ENCODE data around the gene ALMS1.
"Not testable (repeated sequence)": the region's sequence is repeated elsewhere in the genome, so short reads cannot be mapped to it uniquely, and the experiment has no call there.

Gene ALMS1

DNA sequence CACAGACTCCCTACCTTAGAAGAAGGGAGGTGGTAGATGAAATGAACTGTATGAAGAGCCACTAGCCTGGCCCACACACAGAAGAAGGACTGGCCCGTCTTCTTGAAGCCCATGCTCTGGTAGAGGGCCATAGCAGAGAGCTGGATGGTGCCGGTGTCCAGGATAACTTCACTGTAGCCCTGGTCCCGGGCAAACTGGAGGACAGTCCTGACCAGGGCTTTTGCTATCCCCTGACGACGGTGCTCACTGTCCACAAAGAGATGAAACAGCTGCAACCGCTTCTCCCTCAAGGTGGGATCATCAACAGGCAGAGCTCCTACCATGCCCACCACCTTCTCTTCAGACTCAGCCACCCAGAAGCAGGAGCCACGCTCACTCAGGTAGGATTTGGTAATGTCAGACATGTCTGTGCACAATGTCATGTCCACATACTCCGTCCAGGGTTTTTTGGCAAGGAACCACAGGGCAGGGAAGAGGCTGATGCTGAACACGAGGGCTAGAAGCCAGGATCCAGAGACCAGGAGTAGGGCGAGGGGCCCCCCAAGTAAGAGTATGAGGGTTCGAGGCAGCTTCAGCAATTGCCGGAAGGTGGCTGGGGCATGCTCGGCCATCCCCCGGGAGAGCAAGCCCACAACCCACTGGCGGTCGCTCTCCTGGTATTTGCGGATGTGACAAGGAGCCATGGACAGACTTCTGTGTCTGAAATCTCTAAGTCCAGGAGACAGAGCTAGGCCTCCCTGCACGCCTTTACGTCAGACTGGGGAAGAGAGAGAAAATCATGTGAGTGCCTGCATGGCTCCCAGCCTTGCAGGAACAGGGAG is 255.5 kb downstream of the ALMS1 start:
- in situ Hi-C loops (cut with HindIII; ENCODE audit: low pct_ligation_motif_present, low pct_unique_long_range_greater_than_20kb, low sequenced_read_pairs), result no loop called here
- no peak for DNase-seq

DNA sequence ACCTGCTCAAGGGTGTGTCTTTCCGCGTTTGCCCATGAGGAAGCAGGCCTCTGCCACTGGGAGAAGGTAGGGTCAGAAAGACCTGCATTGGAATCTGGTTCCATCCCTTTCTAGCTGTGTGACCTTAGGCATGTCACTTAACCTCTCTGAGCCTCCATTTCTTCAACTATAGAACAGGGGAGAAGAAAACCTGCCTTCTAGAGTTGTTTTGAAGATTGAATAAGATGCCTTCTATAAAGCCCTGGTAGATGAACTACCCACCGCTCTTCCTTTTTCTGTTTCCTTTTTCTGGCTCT is 256.1 kb downstream of the ALMS1 start:
- no peak for DNase-seq
- in situ Hi-C loops (cut with HindIII; ENCODE audit: low pct_ligation_motif_present, low pct_unique_long_range_greater_than_20kb, low sequenced_read_pairs), result no loop called here

DNA sequence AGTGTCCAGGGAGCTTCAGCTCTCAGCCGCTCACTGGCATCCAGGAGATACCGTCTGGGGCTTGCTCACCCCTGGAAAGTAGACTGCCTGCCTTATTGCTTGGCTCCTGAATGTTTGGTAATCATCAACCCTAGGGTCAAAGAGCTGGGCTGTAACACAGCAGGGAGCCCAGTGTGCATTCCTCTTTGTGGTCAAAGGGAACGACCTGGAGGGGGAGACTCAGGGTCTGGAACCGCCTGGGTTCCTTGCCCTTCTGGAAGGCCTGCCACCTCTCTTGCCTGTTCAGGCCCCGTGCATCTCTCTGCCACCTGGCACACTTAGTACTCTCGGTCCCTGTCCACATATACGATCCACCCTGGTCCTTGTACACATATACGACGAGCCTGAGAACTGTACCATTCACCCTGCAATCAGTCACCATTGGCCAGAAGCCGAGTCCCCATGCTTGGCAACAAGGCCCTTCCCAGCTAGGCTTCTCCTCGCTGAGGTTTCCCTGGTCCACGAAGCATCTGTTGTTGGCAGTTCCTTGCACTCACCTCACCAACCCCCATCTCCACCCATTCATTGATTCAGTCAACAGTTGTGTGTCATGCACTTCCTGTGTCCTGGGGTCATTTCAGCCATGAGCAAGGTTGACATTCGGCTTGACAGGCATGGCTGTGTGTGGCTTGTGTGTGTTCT is 256.8 kb downstream of the ALMS1 start, which contains the start of gene NAT8:
TSS of gene NAT8 (minus strand) at position 85 of the 681 bp plus-strand sequence. CDS start 794 bp downstream, outside the sequence.
- peak; percentile 81 for DNase-seq
- in situ Hi-C loops (cut with HindIII; ENCODE audit: low pct_ligation_motif_present, low pct_unique_long_range_greater_than_20kb, low sequenced_read_pairs), result no loop called here

DNA sequence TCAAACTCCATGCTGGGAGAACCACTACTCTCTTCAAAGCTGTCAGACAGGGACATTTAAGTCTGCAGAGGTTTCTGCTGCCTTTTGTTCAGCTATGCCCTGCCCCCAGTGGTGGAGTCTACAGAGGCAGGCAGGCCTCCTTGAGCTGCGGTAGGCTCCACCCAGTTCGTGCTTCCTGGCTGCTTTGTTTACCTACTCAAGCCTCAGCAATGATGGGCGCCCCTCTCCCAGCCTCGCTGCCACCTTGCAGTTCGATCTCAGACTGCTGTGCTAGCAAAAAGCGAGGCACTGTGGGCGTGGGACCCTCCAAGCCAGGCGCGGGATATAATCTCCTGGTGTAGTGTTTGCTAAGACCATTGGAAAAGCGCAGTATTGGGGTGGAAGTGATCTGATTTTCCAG is 262.1 kb downstream of the ALMS1 start:
- in situ Hi-C loops (cut with HindIII; ENCODE audit: low pct_ligation_motif_present, low pct_unique_long_range_greater_than_20kb, low sequenced_read_pairs); DNase-seq: not testable (repeated sequence)

DNA sequence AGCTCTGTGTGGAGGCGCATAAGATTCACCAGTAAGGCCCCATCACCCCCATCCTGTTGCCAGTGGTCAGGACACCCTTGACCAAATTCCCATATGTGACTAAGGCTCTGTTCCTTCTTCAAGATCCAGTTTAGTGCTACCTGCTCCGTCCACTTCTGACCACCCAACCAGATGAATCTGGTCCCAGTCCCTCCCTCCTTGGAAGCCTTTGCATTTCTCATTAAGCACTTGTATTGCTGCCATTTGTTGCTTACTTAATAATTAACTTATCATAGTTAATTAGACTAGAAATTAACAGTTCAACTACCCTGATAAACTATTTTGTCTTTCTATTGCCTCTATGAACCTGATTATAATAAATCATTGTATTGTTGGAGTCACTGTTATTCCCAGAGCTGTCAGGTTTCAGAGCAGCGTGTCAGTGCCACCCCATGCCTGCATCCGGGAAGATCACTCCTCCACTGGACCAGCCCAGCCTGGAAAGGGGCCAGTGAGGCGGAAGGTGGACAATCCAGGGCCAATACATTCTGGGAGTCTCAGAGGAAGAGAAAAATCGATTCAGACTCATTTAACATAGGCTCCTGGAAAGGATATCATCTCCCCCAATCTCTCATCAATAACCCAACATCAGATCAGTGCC is 266.1 kb downstream of the ALMS1 start:
- in situ Hi-C loops (cut with HindIII; ENCODE audit: low pct_ligation_motif_present, low pct_unique_long_range_greater_than_20kb, low sequenced_read_pairs), result no loop called here

DNA sequence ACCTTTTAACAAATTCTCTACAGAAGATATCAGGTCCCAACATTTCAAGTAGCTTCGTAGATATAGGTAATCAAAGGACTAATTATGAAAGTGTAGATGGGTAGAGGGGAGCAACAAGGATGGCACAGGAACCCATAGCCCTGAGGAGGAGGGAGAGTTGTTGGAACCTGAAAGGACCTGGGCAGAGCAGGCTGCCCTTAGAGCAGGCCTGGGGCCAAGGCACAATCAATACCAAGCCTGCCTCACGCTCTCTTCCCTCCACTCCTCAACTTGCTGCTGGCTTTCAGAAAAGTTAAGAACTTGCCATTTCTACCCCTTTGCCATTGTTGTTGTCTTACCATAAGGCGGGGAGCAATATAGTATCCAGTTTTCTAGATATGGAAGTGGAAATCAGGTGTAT is 266.7 kb downstream of the ALMS1 start:
- in situ Hi-C loops (cut with HindIII; ENCODE audit: low pct_ligation_motif_present, low pct_unique_long_range_greater_than_20kb, low sequenced_read_pairs), result no loop called here

More for the DNA sequence above, 266.1 kb downstream of the ALMS1 start:
- DNase-seq, result no peak

DNA sequence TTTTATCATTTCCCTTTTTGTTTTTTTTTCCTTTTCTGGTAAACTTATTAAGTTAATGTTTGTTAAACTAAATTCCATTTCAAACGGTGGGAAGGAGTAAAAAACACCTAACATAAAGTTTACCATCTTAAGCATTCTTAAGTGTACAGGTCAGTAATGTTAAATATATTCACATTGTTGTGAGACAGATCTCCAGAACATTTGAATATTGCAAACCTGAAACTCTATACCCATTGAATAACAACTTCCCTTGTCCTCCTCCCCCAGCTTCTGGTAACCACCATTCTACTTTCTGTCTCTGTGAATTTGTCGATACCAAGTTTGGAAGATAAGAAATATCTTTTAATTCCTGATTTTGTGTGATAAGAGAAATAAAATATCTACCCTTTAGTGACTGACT is 268.5 kb downstream of the ALMS1 start:
- DNase-seq, result no peak
- in situ Hi-C loops (cut with HindIII; ENCODE audit: low pct_ligation_motif_present, low pct_unique_long_range_greater_than_20kb, low sequenced_read_pairs), result no loop called here

More for the DNA sequence above, 266.7 kb downstream of the ALMS1 start:
- DNase-seq, result no peak

All from ACHN (cell line).